HepG2 (cell line): ENCODE results near the gene ACTG2. TPM values are rescaled to one million over a fixed set of nuclear protein-coding genes. Genes with fewer than 3 reads are reported as not detected.

ENCODE experiments used
- ARHGAP35 ChIP-seq: sonication (generic); formaldehyde crosslinking; IDR thresholded peaks from 2 replicates; pipeline ENCODE4 v1.9.0; 2022; ENCODE audit warnings: mild to moderate bottlenecking, inconsistent platforms, moderate library complexity, missing genetic modification reagents, borderline replicate concordance
- FOXO1 ChIP-seq: sonication (generic); formaldehyde crosslinking; IDR thresholded peaks from 2 replicates; pipeline ENCODE4 v1.4.0; 2020; ENCODE audit warnings: missing genetic modification reagents
- HDAC1 ChIP-seq: sonication (generic); formaldehyde crosslinking; IDR thresholded peaks from 2 replicates; pipeline ENCODE4 v1.5.1; 2020; ENCODE audit warnings: mild to moderate bottlenecking, missing genetic modification reagents
- HNRNPUL1 ChIP-seq: fragments of 200-400 bp; formaldehyde crosslinking; IDR thresholded peaks from 2 replicates; pipeline ENCODE4 v1.6.1; 2017; ENCODE audit warnings: low read depth, mild to moderate bottlenecking, low read length, moderate library complexity
- KLF16 ChIP-seq, 2 experiments: sonication (generic) in 1 of 2; formaldehyde crosslinking in 1 of 2; IDR thresholded peaks; 2 replicates each; pipeline versions ENCODE4 v1.6.1 to v1.8.0; 2016 to 2023; ENCODE audit warnings: missing genetic modification reagents in 2 of 2, missing compliant biosample characterization in 1 of 2
- MATR3 ChIP-seq: sonication (generic); formaldehyde crosslinking; IDR thresholded peaks from 2 replicates; pipeline ENCODE4 v1.4.0; 2020; ENCODE audit warnings: missing genetic modification reagents
- POLR2AphosphoS2 ChIP-seq: IDR thresholded peaks from 2 replicates; pipeline ENCODE4 v1.6.1; 2011; ENCODE audit warnings: low read depth, low read length, improper control_type of control experiment
- RFX3 ChIP-seq: IDR thresholded peaks from 2 replicates; pipeline ENCODE4 v1.6.1; 2016; ENCODE audit warnings: missing biosample characterization, missing genetic modification reagents
- SMAD3 ChIP-seq: sonication (generic); formaldehyde crosslinking; IDR thresholded peaks from 2 replicates; pipeline ENCODE4 v1.4.0; 2020; ENCODE audit warnings: missing genetic modification reagents
- SOX5 ChIP-seq: IDR thresholded peaks from 2 replicates; pipeline ENCODE4 v1.6.1; 2016; ENCODE audit warnings: borderline replicate concordance
- TMF1 ChIP-seq: sonication (generic); formaldehyde crosslinking; IDR thresholded peaks from 2 replicates; pipeline ENCODE4 v1.8.1; 2022; ENCODE audit warnings: low read depth, missing genetic modification reagents
- ZBTB21 ChIP-seq: sonication (generic); formaldehyde crosslinking; IDR thresholded peaks from 2 replicates; pipeline ENCODE4 v1.4.0; 2020; ENCODE audit warnings: missing genetic modification reagents
- ZNF260 ChIP-seq: sonication (generic); formaldehyde crosslinking; IDR thresholded peaks from 2 replicates; pipeline ENCODE4 v1.4.0; 2020; ENCODE audit warnings: missing genetic modification reagents, low read depth, mild to moderate bottlenecking, borderline replicate concordance
- ZNF550 ChIP-seq: sonication (generic); formaldehyde crosslinking; IDR thresholded peaks from 2 replicates; pipeline ENCODE4 v1.4.0; 2020; ENCODE audit warnings: mild to moderate bottlenecking, missing genetic modification reagents, borderline replicate concordance
- ZNF674 ChIP-seq: sonication (generic); formaldehyde crosslinking; IDR thresholded peaks from 2 replicates; pipeline ENCODE4 v1.5.0; 2020; ENCODE audit warnings: low read depth, mild to moderate bottlenecking, missing genetic modification reagents
- ZNF879 ChIP-seq: sonication (generic); formaldehyde crosslinking; IDR thresholded peaks from 2 replicates; pipeline ENCODE4 v1.8.1; 2023; ENCODE audit warnings: missing genetic modification reagents
- ZNF891 ChIP-seq: sonication (generic); formaldehyde crosslinking; IDR thresholded peaks from 2 replicates; pipeline ENCODE4 v1.5.0; 2020; ENCODE audit warnings: mild to moderate bottlenecking, missing genetic modification reagents
- polyA plus RNA-seq, 8 experiments: library from polyadenylated mRNA; depleted of rRNA in 3 of 8; stranded (reverse) in 7 of 8; unstranded in 1 of 8; fragments of >200 nt; fragmentation: Illumina TruSeq in 4 of 8; extraction: Trizol in 4 of 8; gene quantifications; 2 replicates each; pipeline versions ENCODE4 v1.2.1 to v1.2.3, GENCODE V29; 2011 to 2016; ENCODE audit warnings: low read depth in 4 of 8, missing spikeins in 1 of 8, mixed read lengths in 1 of 8; ENCODE audit not compliant: insufficient read depth in 1 of 8
- total RNA-seq, 5 experiments: library from RNA; depleted of rRNA; stranded (reverse); fragments of >200 nt; fragmentation: Illumina TruSeq; extraction: Trizol; gene quantifications; 2 replicates each; pipeline ENCODE4 v1.2.3, GENCODE V29; 2016; ENCODE audit warnings: low read depth in 1 of 5
- TF ChIP-seq, protein P1 (sequence below): sonication (generic); formaldehyde crosslinking; IDR thresholded peaks from 2 replicates; pipeline ENCODE4 v1.9.0; 2021; ENCODE audit warnings: missing genetic modification reagents, borderline replicate concordance
- TF ChIP-seq, protein P2 (sequence below): sonication (generic); formaldehyde crosslinking; IDR thresholded peaks from 2 replicates; pipeline ENCODE4 v1.4.0; 2020; ENCODE audit warnings: mild to moderate bottlenecking, missing genetic modification reagents
- TF ChIP-seq, protein P3 (sequence below): IDR thresholded peaks from 2 replicates; pipeline ENCODE4 v1.6.1; 2012; ENCODE audit warnings: low read length, improper control_type of control experiment

Gene ACTG2
- total and polyA plus RNA-seq, 2 of the 13 experiments (the other 11 are each of a cell fraction or from before 2014, with no cell fraction given) = 0.13 TPM; not detected in 1

DNA sequence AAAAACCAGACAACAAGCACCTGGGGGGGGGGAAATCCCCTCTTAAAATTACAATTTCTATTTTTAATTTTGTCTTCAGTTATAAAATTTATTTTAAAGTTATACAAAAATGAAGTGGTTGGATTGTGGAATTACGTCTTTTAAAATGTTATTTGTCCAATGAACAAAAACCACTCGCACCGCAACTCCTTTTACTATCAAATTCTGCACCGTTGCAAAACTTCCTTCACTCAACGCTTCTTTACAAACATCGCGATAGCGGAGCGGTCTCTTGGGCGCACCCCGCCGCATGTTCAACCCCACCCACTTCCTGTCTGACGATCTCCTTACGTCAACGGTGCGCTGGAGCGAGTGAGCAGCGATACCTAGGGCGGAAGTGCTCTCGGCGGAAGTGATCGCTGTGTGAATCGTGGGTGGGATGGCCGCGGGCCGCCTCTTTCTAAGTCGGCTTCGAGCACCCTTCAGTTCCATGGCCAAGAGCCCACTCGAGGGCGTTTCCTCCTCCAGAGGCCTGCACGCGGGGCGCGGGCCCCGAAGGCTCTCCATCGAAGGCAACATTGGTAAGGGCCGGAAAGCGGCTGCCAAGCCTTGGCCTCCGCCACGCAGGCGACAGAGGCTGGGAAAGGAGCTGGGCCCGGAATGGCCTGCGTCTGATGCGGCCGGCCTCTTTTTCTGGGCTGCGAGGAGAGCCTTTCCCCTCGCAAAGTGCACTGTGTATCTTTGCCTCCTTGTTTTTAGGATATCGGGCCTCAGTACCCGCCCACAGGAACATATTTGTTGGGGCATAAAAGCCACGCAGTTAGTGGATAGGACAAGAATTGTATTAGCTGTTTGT lies 33.9 kb downstream of the ACTG2 start, which contains the start of gene DGUOK (continued):
- peak; percentile 99 for TF ChIP-seq ZNF891 (CRISPR knock-in tag)
- TF ChIP-seq ARHGAP35 = peak; percentile 99
- no peak for TF ChIP-seq ZNF260 (CRISPR knock-in tag)
- 0 out of 2 replicates have a peak, but pooled peaks have one; percentile 81 for TF ChIP-seq TMF1 (CRISPR knock-in tag)
- TF ChIP-seq HDAC1 (CRISPR knock-in tag) = peak; percentile 90
- TF ChIP-seq, protein P1, sequence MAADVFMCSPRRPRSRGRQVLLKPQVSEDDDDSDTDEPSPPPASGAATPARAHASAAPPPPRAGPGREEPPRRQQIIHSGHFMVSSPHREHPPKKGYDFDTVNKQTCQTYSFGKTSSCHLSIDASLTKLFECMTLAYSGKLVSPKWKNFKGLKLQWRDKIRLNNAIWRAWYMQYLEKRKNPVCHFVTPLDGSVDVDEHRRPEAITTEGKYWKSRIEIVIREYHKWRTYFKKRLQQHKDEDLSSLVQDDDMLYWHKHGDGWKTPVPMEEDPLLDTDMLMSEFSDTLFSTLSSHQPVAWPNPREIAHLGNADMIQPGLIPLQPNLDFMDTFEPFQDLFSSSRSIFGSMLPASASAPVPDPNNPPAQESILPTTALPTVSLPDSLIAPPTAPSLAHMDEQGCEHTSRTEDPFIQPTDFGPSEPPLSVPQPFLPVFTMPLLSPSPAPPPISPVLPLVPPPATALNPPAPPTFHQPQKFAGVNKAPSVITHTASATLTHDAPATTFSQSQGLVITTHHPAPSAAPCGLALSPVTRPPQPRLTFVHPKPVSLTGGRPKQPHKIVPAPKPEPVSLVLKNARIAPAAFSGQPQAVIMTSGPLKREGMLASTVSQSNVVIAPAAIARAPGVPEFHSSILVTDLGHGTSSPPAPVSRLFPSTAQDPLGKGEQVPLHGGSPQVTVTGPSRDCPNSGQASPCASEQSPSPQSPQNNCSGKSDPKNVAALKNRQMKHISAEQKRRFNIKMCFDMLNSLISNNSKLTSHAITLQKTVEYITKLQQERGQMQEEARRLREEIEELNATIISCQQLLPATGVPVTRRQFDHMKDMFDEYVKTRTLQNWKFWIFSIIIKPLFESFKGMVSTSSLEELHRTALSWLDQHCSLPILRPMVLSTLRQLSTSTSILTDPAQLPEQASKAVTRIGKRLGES (CRISPR knock-in tag) = 0 out of 2 replicates have a peak, but pooled peaks have one; percentile 28
- TF ChIP-seq KLF16 (CRISPR knock-in tag; IDR thresholded peaks at IDR 0.05) = peak; percentile 40 to 88; a peak in 2 of 4 replicates
- TF ChIP-seq, protein P2, sequence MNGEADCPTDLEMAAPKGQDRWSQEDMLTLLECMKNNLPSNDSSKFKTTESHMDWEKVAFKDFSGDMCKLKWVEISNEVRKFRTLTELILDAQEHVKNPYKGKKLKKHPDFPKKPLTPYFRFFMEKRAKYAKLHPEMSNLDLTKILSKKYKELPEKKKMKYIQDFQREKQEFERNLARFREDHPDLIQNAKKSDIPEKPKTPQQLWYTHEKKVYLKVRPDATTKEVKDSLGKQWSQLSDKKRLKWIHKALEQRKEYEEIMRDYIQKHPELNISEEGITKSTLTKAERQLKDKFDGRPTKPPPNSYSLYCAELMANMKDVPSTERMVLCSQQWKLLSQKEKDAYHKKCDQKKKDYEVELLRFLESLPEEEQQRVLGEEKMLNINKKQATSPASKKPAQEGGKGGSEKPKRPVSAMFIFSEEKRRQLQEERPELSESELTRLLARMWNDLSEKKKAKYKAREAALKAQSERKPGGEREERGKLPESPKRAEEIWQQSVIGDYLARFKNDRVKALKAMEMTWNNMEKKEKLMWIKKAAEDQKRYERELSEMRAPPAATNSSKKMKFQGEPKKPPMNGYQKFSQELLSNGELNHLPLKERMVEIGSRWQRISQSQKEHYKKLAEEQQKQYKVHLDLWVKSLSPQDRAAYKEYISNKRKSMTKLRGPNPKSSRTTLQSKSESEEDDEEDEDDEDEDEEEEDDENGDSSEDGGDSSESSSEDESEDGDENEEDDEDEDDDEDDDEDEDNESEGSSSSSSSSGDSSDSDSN (CRISPR knock-in tag) = peak; percentile 94
- peak; percentile 78 for TF ChIP-seq FOXO1 (CRISPR knock-in tag)
- TF ChIP-seq SMAD3 (CRISPR knock-in tag) = peak; percentile 87; the same call in 1 of the 2 replicates
- TF ChIP-seq ZNF879 (CRISPR knock-in tag) = peak; percentile 64; the same call in 1 of the 2 replicates
- peak; percentile 25; the same call in 1 of the 2 replicates for TF ChIP-seq RFX3
- no peak for TF ChIP-seq HNRNPUL1
- TF ChIP-seq ZBTB21 (CRISPR knock-in tag) = peak; percentile 99
- TF ChIP-seq SOX5 (CRISPR knock-in tag) = peak; percentile 57; the same call in 1 of the 2 replicates
- TF ChIP-seq, protein P3, sequence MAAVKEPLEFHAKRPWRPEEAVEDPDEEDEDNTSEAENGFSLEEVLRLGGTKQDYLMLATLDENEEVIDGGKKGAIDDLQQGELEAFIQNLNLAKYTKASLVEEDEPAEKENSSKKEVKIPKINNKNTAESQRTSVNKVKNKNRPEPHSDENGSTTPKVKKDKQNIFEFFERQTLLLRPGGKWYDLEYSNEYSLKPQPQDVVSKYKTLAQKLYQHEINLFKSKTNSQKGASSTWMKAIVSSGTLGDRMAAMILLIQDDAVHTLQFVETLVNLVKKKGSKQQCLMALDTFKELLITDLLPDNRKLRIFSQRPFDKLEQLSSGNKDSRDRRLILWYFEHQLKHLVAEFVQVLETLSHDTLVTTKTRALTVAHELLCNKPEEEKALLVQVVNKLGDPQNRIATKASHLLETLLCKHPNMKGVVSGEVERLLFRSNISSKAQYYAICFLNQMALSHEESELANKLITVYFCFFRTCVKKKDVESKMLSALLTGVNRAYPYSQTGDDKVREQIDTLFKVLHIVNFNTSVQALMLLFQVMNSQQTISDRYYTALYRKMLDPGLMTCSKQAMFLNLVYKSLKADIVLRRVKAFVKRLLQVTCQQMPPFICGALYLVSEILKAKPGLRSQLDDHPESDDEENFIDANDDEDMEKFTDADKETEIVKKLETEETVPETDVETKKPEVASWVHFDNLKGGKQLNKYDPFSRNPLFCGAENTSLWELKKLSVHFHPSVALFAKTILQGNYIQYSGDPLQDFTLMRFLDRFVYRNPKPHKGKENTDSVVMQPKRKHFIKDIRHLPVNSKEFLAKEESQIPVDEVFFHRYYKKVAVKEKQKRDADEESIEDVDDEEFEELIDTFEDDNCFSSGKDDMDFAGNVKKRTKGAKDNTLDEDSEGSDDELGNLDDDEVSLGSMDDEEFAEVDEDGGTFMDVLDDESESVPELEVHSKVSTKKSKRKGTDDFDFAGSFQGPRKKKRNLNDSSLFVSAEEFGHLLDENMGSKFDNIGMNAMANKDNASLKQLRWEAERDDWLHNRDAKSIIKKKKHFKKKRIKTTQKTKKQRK = no peak
- TF ChIP-seq ZNF550 (CRISPR knock-in tag) = no peak
- TF ChIP-seq MATR3 (CRISPR knock-in tag) = no peak
- peak; percentile 92 for TF ChIP-seq POLR2AphosphoS2
- no peak for TF ChIP-seq ZNF674 (CRISPR knock-in tag)
